Measurements from ENCODE around the gene GADL1. TPM values are rescaled to one million over a fixed set of nuclear protein-coding genes. Genes with fewer than 3 reads are reported as not detected.

The GADL1 gene
- total RNA-seq, 1 donor from 2014 or later, result 0.12 TPM

- H3K9me3 Mint-ChIP-seq, result peaks cover 25% of the 10 kb centered on the region
- peaks cover 21% of the 10 kb centered on the region for H3K36me3 Mint-ChIP-seq (ENCODE audit: low read depth)
- no peaks in the 10 kb centered on the region for H3K27me3 Mint-ChIP-seq (ENCODE audit: low read depth)
- H3K4me1 Mint-ChIP-seq, result peaks cover 5% of the 10 kb centered on the region
- no peak overlapping the region for H3K27ac Mint-ChIP-seq (ENCODE audit: unreplicated experiment)
- TF ChIP-seq CTCF (conservative IDR thresholded peaks at IDR 0.05), result no peak
- DNase-seq (ENCODE audit: low read depth, low spot score), result no peak
- no peak overlapping the region for H3K4me3 Mint-ChIP-seq
These were observed 189.2 kb downstream of the GADL1 start for GRCh38 chr3:30704931-30705890.

GRCh38 chr3:30702828-30703397, 191.5 kb downstream of the GADL1 start:
- peaks cover 21% of the 10 kb centered on the region for H3K36me3 Mint-ChIP-seq (ENCODE audit: low read depth)
- H3K4me3 Mint-ChIP-seq, result no peak overlapping the region
- no peaks in the 10 kb centered on the region for H3K27me3 Mint-ChIP-seq (ENCODE audit: low read depth)
- no peak overlapping the region for H3K27ac Mint-ChIP-seq (ENCODE audit: unreplicated experiment)
- TF ChIP-seq CTCF (conservative IDR thresholded peaks at IDR 0.05), result no peak
- H3K4me1 Mint-ChIP-seq, result no peaks in the 10 kb centered on the region
- peaks cover 25% of the 10 kb centered on the region for H3K9me3 Mint-ChIP-seq
- DNase-seq (ENCODE audit: low read depth, low spot score), result no peak

- Mint-ChIP-seq H3K9me3 (peaks cover 25% of the 10 kb centered on the region), H3K36me3 (ENCODE audit: low read depth) (peaks cover 21% of the 10 kb centered on the region), H3K27ac (ENCODE audit: unreplicated experiment) (no peak overlapping the region), H3K4me1 (no peaks in the 10 kb centered on the region), H3K4me3 (no peak overlapping the region), H3K27me3 (ENCODE audit: low read depth) (no peaks in the 10 kb centered on the region)
- DNase-seq (ENCODE audit: low read depth, low spot score), result no peak
- no peak for TF ChIP-seq CTCF (conservative IDR thresholded peaks at IDR 0.05)
These were observed 192.2 kb downstream of the GADL1 start for GRCh38 chr3:30702038-30702827.

GRCh38 chr3:30700702-30701321, 193.6 kb downstream of the GADL1 start:
- H3K27ac Mint-ChIP-seq (ENCODE audit: unreplicated experiment), result no peak overlapping the region
- DNase-seq (ENCODE audit: low read depth, low spot score), result no peak
- no peak for TF ChIP-seq CTCF (conservative IDR thresholded peaks at IDR 0.05)
- peaks cover 17% of the 10 kb centered on the region for H3K9me3 Mint-ChIP-seq
- H3K4me3 Mint-ChIP-seq, result no peak overlapping the region
- H3K36me3 Mint-ChIP-seq (ENCODE audit: low read depth), result peaks cover 17% of the 10 kb centered on the region
- no peaks in the 10 kb centered on the region for H3K27me3 Mint-ChIP-seq (ENCODE audit: low read depth)
- no peaks in the 10 kb centered on the region for H3K4me1 Mint-ChIP-seq

- Mint-ChIP-seq H3K27me3 (ENCODE audit: low read depth) (no peaks in the 10 kb centered on the region), H3K4me1 (no peaks in the 10 kb centered on the region), H3K27ac (ENCODE audit: unreplicated experiment) (no peak overlapping the region), H3K36me3 (ENCODE audit: low read depth) (peaks cover 16% of the 10 kb centered on the region), H3K4me3 (no peak overlapping the region), H3K9me3 (peaks cover 14% of the 10 kb centered on the region)
- TF ChIP-seq CTCF (conservative IDR thresholded peaks at IDR 0.05), result no peak
- no peak for DNase-seq (ENCODE audit: low read depth, low spot score)
These were observed 194.5 kb downstream of the GADL1 start for GRCh38 chr3:30699927-30700326.
